T-cell (primary cell): ENCODE results near the gene BABAM2. TPM values are rescaled to one million over a fixed set of nuclear protein-coding genes. Genes with fewer than 3 reads are reported as not detected.
A peak's percentile ranks its signal among the peaks of the same experiment; 100 is the strongest.

Experiments
- ATAC-seq, 4 experiments: fragments of 200-7000 bp in 3 of 4; fragments of 150-1000 bp in 1 of 4; cut with Tn5 transposase; replicated peaks in 1 of 4; 1 replicate in 3 of 4; 2 replicates in 1 of 4; pipeline ENCODE4 v1.10.0; 2021; ENCODE audit warnings: moderate library complexity in 3 of 4, mild to moderate bottlenecking in 2 of 4, moderate number of reproducible peaks in 1 of 4
- CTCF ChIA-PET, 2 donors: fragments of 300-600 bp; sonication (Branson Sonifier 250); formaldehyde crosslinking; loops; one replicate each; lab custom pipeline; 2022; ENCODE audit warnings: antibody characterized with exemption in 2 of 2; lab: Charles Lee
- POLR2A ChIA-PET, 2 donors: fragments of 300-600 bp; sonication (Branson Sonifier 250); formaldehyde crosslinking; loops; one replicate each; lab custom pipeline; 2022; ENCODE audit warnings: antibody characterized with exemption in 2 of 2; lab: Charles Lee
- DNase-seq, 35 experiments: peaks; one replicate each; pipeline versions ENCODE4 v3.0.0 to v3.0.0-alpha.2; 2013 to 2023
- H3K27ac ChIP-seq: one replicate; pipeline ENCODE4 v1.5.1; 2013; ENCODE audit warnings: low read length
- H3K27me3 ChIP-seq, 2 experiments: replicated peaks in 1 of 2; 1 replicate in 1 of 2; 2 replicates in 1 of 2; pipeline versions ENCODE4 v1.6.1 to v1.7.0; 2013; ENCODE audit warnings: low read length in 1 of 2, mixed read lengths in 1 of 2; ENCODE audit not compliant: control insufficient read depth in 2 of 2, insufficient read depth in 2 of 2; ENCODE audit errors: extremely low read depth in 1 of 2
- H3K36me3 ChIP-seq, 2 donors: 1 replicate in 1 of 2; 2 replicates in 1 of 2; pipeline versions ENCODE4 v1.6.1 to v1.7.0; 2013; ENCODE audit warnings: low read length in 1 of 2; ENCODE audit not compliant: control insufficient read depth in 2 of 2, insufficient read depth in 1 of 2; ENCODE audit errors: extremely low read depth in 1 of 2
- H3K4me1 ChIP-seq, 2 experiments: 1 replicate in 1 of 2; 2 replicates in 1 of 2; pipeline versions ENCODE4 v1.6.1 to v1.7.0; 2013; ENCODE audit warnings: low read length in 2 of 2, mixed read lengths in 1 of 2; ENCODE audit not compliant: insufficient read depth in 2 of 2, control insufficient read depth in 1 of 2; ENCODE audit errors: extremely low read depth in 1 of 2
- H3K4me3 ChIP-seq, 2 donors: 1 replicate in 1 of 2; 2 replicates in 1 of 2; pipeline versions ENCODE4 v1.5.1 to v1.7.0; 2013; ENCODE audit warnings: mild to moderate bottlenecking in 2 of 2, low read length in 1 of 2, moderate library complexity in 1 of 2; ENCODE audit not compliant: control insufficient read depth in 1 of 2; ENCODE audit errors: extremely low read depth in 1 of 2
- H3K9me3 ChIP-seq: 2 replicates; pipeline ENCODE4 v1.7.0; 2013
- H3K27ac Mint-ChIP-seq, 2 donors: one replicate each; pipeline ENCODE4 v1.8.0; 2020 to 2021; ENCODE audit warnings: mild to moderate bottlenecking in 2 of 2, mixed read lengths in 2 of 2
- H3K27me3 Mint-ChIP-seq, 2 donors: one replicate each; pipeline ENCODE4 v1.8.0; 2021 to 2022; ENCODE audit warnings: mixed read lengths in 2 of 2
- H3K36me3 Mint-ChIP-seq: one replicate; pipeline ENCODE4 v1.8.0; 2021; ENCODE audit warnings: mixed read lengths
- H3K4me1 Mint-ChIP-seq, 3 donors: one replicate each; pipeline ENCODE4 v1.8.0; 2020 to 2022; ENCODE audit warnings: mixed read lengths in 3 of 3, mild to moderate bottlenecking in 1 of 3
- H3K4me3 Mint-ChIP-seq, 3 donors: one replicate each; pipeline ENCODE4 v1.8.0; 2020 to 2022; ENCODE audit warnings: mild to moderate bottlenecking in 3 of 3, mixed read lengths in 3 of 3, moderate library complexity in 3 of 3
- H3K9me3 Mint-ChIP-seq, 3 donors: one replicate each; pipeline ENCODE4 v1.8.0; 2020 to 2022; ENCODE audit warnings: mixed read lengths in 3 of 3
- WGBS: methylation state at CpG from one replicate; pipeline ENCODE4 v1.1.5; 2013; ENCODE audit warnings: missing lambda C conversion rate; ENCODE audit not compliant: insufficient coverage; 5-methylcytosine and 5-hydroxymethylcytosine counted together
- total RNA-seq, 35 experiments: library from RNA in 6 of 35; stranded (reverse) in 6 of 35; fragments of 120-200 nt in 1 of 35; gene quantifications; one replicate each; pipeline versions ENCODE4 v1.2.1 to v1.2.4 and lab custom pipeline; 2013 to 2026

Gene BABAM2
- total RNA-seq, 5 donors from 2014 or later (not counting 1 experiment from before 2014, with no cell fraction given): 28.4 to 45.2 (median 37.4) TPM

DNA sequence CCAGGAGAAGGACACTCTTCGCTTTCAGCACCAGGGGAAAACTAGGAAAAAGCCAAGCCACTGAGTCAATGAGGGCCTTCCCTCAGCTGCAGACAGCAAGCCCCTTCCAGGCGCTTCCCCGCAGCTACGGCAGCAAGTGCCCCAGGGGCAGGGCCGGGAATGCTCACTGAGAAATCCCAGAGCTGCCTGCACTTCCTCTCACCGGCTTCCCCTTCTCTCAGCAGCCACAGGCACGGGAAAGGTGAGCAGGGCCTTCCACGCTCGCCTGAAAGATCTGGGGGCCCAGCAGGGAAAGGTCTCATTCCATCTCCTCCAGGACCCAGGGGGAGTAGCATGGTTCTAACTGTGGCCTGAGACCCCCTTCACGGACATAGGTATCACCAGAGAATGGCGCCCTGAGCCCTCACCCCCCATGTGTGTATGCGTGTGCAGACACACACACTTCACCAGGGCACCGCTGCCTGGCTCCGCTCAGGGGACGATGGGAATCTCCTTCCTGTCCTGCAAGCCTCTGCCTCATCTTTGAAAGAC lies 472.5 kb downstream of the BABAM2 start:
- ChIA-PET POLR2A (no interaction called here), CTCF (no interaction called here)
- Histone ChIP-seq H3K27ac (no peak overlapping the region), H3K27me3 (peaks cover 0 to 20% of the 10 kb centered on the region in 2 experiments), H3K4me3 (no peak overlapping the region), H3K36me3 (no peaks in the 10 kb centered on the region), H3K9me3 (no peaks in the 10 kb centered on the region), H3K4me1 (peaks cover 41 to 95% of the 10 kb centered on the region in 2 experiments)
- H3K9me3 Mint-ChIP-seq: no peaks in the 10 kb centered on the region
- H3K27ac Mint-ChIP-seq: no peak overlapping the region
- H3K27me3 Mint-ChIP-seq: no peaks in the 10 kb centered on the region
- no peaks in the 10 kb centered on the region for H3K36me3 Mint-ChIP-seq
- ATAC-seq (no peak), DNase-seq (no peak)
- WGBS: 95% methylated on average over 10 of the region's 15 CpGs
- H3K4me1 Mint-ChIP-seq: peaks cover 79 to 91% (median 84%) of the 10 kb centered on the region in 3 donors
- H3K4me3 Mint-ChIP-seq: no peak overlapping the region

DNA sequence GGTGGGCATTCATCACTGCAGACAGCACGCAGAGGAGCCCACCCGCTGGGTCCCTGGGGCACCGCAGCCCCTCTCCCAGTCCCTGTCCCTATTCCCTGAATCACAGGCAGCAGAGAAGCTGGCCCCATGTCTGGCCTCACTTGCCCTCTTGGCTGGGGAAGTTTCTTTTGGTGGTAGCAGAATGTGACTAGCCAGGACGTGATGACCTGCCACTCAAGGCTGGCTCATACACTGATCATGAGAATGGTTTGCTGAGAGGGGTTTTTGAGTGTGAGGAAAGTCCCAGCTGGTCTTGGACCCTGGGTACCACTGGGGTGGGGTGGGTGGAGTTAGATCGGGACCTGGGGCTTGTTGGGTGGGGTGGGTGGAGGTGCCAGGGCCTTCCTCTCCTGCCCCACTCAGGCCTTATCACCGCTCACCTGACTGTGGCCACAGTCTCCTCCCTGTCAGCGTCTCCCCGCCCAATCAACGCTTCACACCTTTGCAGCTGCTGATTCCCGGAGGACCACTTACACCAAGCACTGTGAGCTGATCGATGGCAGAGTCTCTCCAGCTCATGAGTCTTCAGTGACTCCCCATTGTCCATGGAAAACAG lies 473.3 kb downstream of the BABAM2 start:
- CTCF ChIA-PET: interaction anchor here in 1 of 2 donors (0.5 kb wide), 1 partner anchor 20 kb away, joined by 5 read pairs; no protein-coding TSS in a partner anchor
- Mint-ChIP-seq H3K4me1 (peaks cover 75 to 91% (median 80%) of the 10 kb centered on the region in 3 donors), H3K4me3 (no peak overlapping the region), H3K27me3 (no peaks in the 10 kb centered on the region), H3K27ac (no peak overlapping the region), H3K9me3 (no peaks in the 10 kb centered on the region), H3K36me3 (no peaks in the 10 kb centered on the region)
- WGBS: 93% methylated on average over 10 of the region's 11 CpGs
- Histone ChIP-seq H3K36me3 (no peaks in the 10 kb centered on the region), H3K27me3 (peaks cover 0 to 20% of the 10 kb centered on the region in 2 experiments), H3K27ac (no peak overlapping the region), H3K4me3 (no peak overlapping the region), H3K9me3 (no peaks in the 10 kb centered on the region), H3K4me1 (peaks cover 36 to 92% of the 10 kb centered on the region in 2 experiments)
- POLR2A ChIA-PET: interaction anchor here in 1 of 2 donors (0.6 kb wide), 1 partner anchor 390 kb away, joined by 3 read pairs; no protein-coding TSS in a partner anchor
- ATAC-seq: no peak
- no peak for DNase-seq

- DNase-seq (no peak), ATAC-seq (no peak)
- H3K9me3 ChIP-seq: no peaks in the 10 kb centered on the region
- ChIA-PET POLR2A (interaction anchor here in 1 of 2 donors (0.8 kb wide), 1 partner anchor 26 kb away, joined by 3 read pairs; no protein-coding TSS in a partner anchor), CTCF (interaction anchor here in 1 of 2 donors (0.5 kb wide), 1 partner anchor 632 kb away, joined by 5 read pairs; no protein-coding TSS in a partner anchor)
- Mint-ChIP-seq H3K36me3 (no peaks in the 10 kb centered on the region), H3K4me1 (peaks cover 67 to 85% (median 72%) of the 10 kb centered on the region in 3 donors), H3K4me3 (peak overlapping the region in 1 of 3 donors; percentile 75), H3K27ac (no peak overlapping the region), H3K27me3 (no peaks in the 10 kb centered on the region), H3K9me3 (no peaks in the 10 kb centered on the region)
- no peaks in the 10 kb centered on the region for H3K36me3 ChIP-seq
- H3K4me3 ChIP-seq: no peak overlapping the region
- WGBS: 83% methylated on average over 2 of the region's 3 CpGs
- H3K4me1 ChIP-seq: peaks cover 28 to 84% of the 10 kb centered on the region in 2 experiments
- peaks cover 0 to 20% of the 10 kb centered on the region in 2 experiments for H3K27me3 ChIP-seq
- no peak overlapping the region for H3K27ac ChIP-seq
These were observed 474.1 kb downstream of the BABAM2 start for GRCh38 chr2:28364610-28365009.

GRCh38 chr2:28365158-28365557 lies 474.6 kb downstream of the BABAM2 start:
- DNase-seq (no peak), ATAC-seq (no peak)
- POLR2A ChIA-PET: interaction anchor here in 1 of 2 donors (0.8 kb wide), 1 partner anchor 26 kb away, joined by 3 read pairs; no protein-coding TSS in a partner anchor
- Mint-ChIP-seq H3K36me3 (no peaks in the 10 kb centered on the region), H3K4me3 (peak overlapping the region in 1 of 3 donors; percentile 75), H3K4me1 (peaks cover 61 to 79% (median 66%) of the 10 kb centered on the region in 3 donors), H3K9me3 (no peaks in the 10 kb centered on the region), H3K27ac (peak overlapping the region in 1 of 2 donors; percentile 61), H3K27me3 (no peaks in the 10 kb centered on the region)
- CTCF ChIA-PET: interaction anchor here in 1 of 2 donors (0.5 kb wide), 1 partner anchor 631 kb away, joined by 5 read pairs; no protein-coding TSS in a partner anchor
- no peak overlapping the region for H3K4me3 ChIP-seq
- whole genome bisulfite sequencing: 78% methylated on average over 1 of the region's 8 CpGs
- H3K27me3 ChIP-seq: peaks cover 0 to 20% of the 10 kb centered on the region in 2 experiments
- peaks cover 22 to 79% of the 10 kb centered on the region in 2 experiments for H3K4me1 ChIP-seq
- no peak overlapping the region for H3K27ac ChIP-seq
- no peaks in the 10 kb centered on the region for H3K36me3 ChIP-seq
- no peaks in the 10 kb centered on the region for H3K9me3 ChIP-seq

- Histone ChIP-seq H3K9me3 (no peaks in the 10 kb centered on the region), H3K4me1 (peaks cover 18 to 69% of the 10 kb centered on the region in 2 experiments), H3K4me3 (peak overlapping the region in 1 of 2 donors; percentile 58), H3K36me3 (no peaks in the 10 kb centered on the region), H3K27me3 (peaks cover 0 to 16% of the 10 kb centered on the region in 2 experiments), H3K27ac (peak overlapping the region; percentile 77)
- Mint-ChIP-seq H3K9me3 (no peaks in the 10 kb centered on the region), H3K36me3 (no peaks in the 10 kb centered on the region), H3K4me1 (peaks cover 52 to 73% (median 59%) of the 10 kb centered on the region in 3 donors), H3K27me3 (no peaks in the 10 kb centered on the region), H3K27ac (peak overlapping the region in 1 of 2 donors; percentile 17), H3K4me3 (peak overlapping the region in 2 of 3 donors; percentile 68 to 75)
- ChIA-PET CTCF (interaction anchor here in 1 of 2 donors (0.9 kb wide), 1 partner anchor 24 kb away, joined by 6 read pairs; no protein-coding TSS in a partner anchor), POLR2A (interaction anchor here in 1 of 2 donors (0.6 to 1.1 kb wide), 2 partner anchors 13 to 26 kb away, joined by 3 read pairs; no protein-coding TSS in a partner anchor)
- DNase-seq (no peak), ATAC-seq (no peak)
- 89% methylated on average over 5 of the region's 10 CpGs for WGBS
These were observed 475.6 kb downstream of the BABAM2 start for GRCh38 chr2:28366149-28366495.
